Colonic mucosa (tissue), 4 donors: Measurements from ENCODE around the gene NTHL1. TPM values are rescaled to one million over a fixed set of nuclear protein-coding genes. Genes with fewer than 3 reads are reported as not detected.

Experiments used
- DNase-seq: peaks from one replicate; pipeline ENCODE4 v3.0.0-alpha.2; 2020
- H3K27ac ChIP-seq: fragments of 200-600 bp; one replicate; pipeline ENCODE4 v1.8.0; 2021
- H3K27me3 ChIP-seq: fragments of 200-600 bp; one replicate; pipeline ENCODE4 v1.8.0; 2021
- H3K36me3 ChIP-seq: fragments of 200-600 bp; one replicate; pipeline ENCODE4 v1.8.0; 2021
- H3K4me1 ChIP-seq: fragments of 200-600 bp; one replicate; pipeline ENCODE4 v1.8.0; 2021; ENCODE audit warnings: mild to moderate bottlenecking
- H3K4me3 ChIP-seq: fragments of 200-600 bp; one replicate; pipeline ENCODE4 v1.8.0; 2021
- H3K9ac ChIP-seq, 2 donors: one replicate each; pipeline ENCODE4 v1.7.0; 2013; ENCODE audit warnings: control low read depth in 2 of 2, low read depth in 2 of 2, low read length in 2 of 2
- H3K9me3 ChIP-seq: fragments of 200-600 bp; one replicate; pipeline ENCODE4 v1.8.0; 2021
- CTCF ChIP-seq: fragments of 200-600 bp; IDR thresholded peaks from one replicate; pipeline ENCODE4 v1.8.0; 2022; ENCODE audit warnings: antibody characterized with exemption, mild to moderate bottlenecking
- intact Hi-C: fragments of 100-400 bp; cut with DNase I; formaldehyde crosslinking; loops from one replicate; pipeline ENCODE4 v1.14.1; 2022
- total RNA-seq, 2 donors: library from RNA; stranded (reverse); fragmentation: NEBNext Ultra II Directional in 1 of 2; extraction: Animal tissue kit (Norgen Biotek cat#: 25700) in 1 of 2; gene quantifications; one replicate each; pipeline ENCODE4 v1.2.1, GENCODE V29; 2021
- donor health status: healthy.
- donor health status: DM: no; HTN: no; CAD: no.
- donor health status: DM: no; HTN: no; CAD: no.

The NTHL1 gene
- total RNA-seq, 2 donors from 2014 or later = 30.1 to 96.8 TPM

- no peaks in the 10 kb centered on the region for H3K27me3 ChIP-seq
- H3K36me3 ChIP-seq = no peaks in the 10 kb centered on the region
- TF ChIP-seq CTCF = no peak
- no peak overlapping the region for H3K4me3 ChIP-seq
- H3K4me1 ChIP-seq = no peaks in the 10 kb centered on the region
- no peaks in the 10 kb centered on the region for H3K9me3 ChIP-seq
- no peak for DNase-seq
- H3K27ac ChIP-seq = no peak overlapping the region
- no peak overlapping the region for H3K9ac ChIP-seq
- intact Hi-C loops = no loop called here
These were observed 31.1 kb upstream of the NTHL1 start for GRCh38 chr16:2078691-2079090.

- Histone ChIP-seq H3K27me3 (no peaks in the 10 kb centered on the region), H3K9me3 (no peaks in the 10 kb centered on the region), H3K4me1 (no peaks in the 10 kb centered on the region), H3K4me3 (no peak overlapping the region), H3K27ac (no peak overlapping the region), H3K9ac (no peak overlapping the region), H3K36me3 (no peaks in the 10 kb centered on the region)
- no peak for DNase-seq
- no peak for TF ChIP-seq CTCF
- intact Hi-C loops = no loop called here
These were observed 30.5 kb upstream of the NTHL1 start for GRCh38 chr16:2078096-2078495.

- Histone ChIP-seq H3K27ac (no peak overlapping the region), H3K27me3 (no peaks in the 10 kb centered on the region), H3K9ac (no peak overlapping the region), H3K4me3 (no peak overlapping the region), H3K36me3 (no peaks in the 10 kb centered on the region), H3K4me1 (no peaks in the 10 kb centered on the region), H3K9me3 (no peaks in the 10 kb centered on the region)
- intact Hi-C loops = no loop called here
- TF ChIP-seq CTCF = no peak
- DNase-seq = no peak
These were observed 30.1 kb upstream of the NTHL1 start for GRCh38 chr16:2077696-2078095.

DNA sequence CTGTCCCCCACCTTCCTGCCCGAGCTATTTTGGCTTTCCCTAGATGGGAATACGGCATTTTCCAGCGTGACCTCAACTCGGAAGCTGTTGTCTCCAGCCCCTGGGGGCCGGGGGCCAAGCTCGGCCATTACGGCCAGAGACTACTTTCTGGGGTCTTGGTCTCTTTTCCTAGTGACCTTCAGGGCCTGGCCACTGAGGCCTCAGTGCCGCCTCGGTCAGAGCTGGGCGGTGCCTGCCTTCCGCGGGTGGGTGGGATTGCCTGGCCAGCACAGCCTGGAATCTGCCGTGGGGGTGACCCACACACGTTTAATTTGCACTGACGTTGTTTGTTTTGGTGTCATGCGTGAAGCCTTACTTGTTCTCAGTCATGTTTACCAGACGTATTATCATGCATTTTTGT lies 29.4 kb upstream of the NTHL1 start:
- no peak for TF ChIP-seq CTCF
- H3K36me3 ChIP-seq = no peaks in the 10 kb centered on the region

DNA sequence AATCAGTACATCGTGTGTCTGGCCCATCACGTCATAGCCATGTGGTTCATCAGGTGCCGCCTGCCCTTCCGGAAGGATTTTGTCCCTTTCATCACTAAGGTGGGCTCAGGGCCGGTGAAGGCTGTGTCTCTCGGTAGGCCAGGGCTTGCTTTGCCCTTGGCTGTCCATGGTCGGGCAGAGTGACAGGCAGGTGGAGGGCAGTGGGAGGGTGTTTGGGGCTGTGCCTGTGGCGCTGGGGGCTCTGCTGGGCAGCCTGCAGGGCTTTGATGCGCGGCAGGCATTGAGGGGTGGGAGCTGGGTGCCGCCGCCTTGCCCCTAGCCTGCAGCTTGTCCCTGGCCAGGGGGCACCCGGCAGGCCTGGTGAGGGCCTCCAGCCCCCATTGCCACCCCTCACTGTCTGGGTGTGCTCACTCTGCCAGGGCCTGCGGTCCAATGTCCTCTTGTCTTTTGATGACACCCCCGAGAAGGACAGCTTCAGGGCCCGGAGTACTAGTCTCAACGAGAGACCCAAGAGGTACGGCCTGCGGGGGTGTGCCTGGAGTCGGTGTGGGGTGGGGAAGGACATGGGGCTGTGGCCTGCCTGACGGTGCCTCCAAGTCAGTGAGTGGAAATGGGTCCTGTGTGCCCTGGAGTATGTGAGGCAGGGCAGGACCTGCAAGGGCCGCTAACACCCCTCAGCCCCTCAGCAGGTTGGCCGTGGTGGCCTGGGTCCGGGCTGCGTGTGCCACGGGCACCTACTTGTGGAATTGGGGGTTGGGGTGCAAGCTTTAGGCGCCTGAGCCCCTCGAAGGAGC lies 28.6 kb upstream of the NTHL1 start:
- H3K27me3 ChIP-seq = no peaks in the 10 kb centered on the region
- no peaks in the 10 kb centered on the region for H3K4me1 ChIP-seq
- no peak for TF ChIP-seq CTCF
- no peak overlapping the region for H3K4me3 ChIP-seq
- H3K9ac ChIP-seq = no peak overlapping the region
- no peaks in the 10 kb centered on the region for H3K9me3 ChIP-seq
- H3K36me3 ChIP-seq = no peaks in the 10 kb centered on the region
- no peak overlapping the region for H3K27ac ChIP-seq
- no peak for DNase-seq
- intact Hi-C loops = no loop called here

More for the DNA sequence above, 29.4 kb upstream of the NTHL1 start:
- Histone ChIP-seq H3K9ac (no peak overlapping the region), H3K27me3 (no peaks in the 10 kb centered on the region), H3K4me3 (no peak overlapping the region), H3K9me3 (no peaks in the 10 kb centered on the region), H3K4me1 (no peaks in the 10 kb centered on the region), H3K27ac (no peak overlapping the region)
- DNase-seq = no peak
- intact Hi-C loops = no loop called here
